MV-4-11 (cell line): ENCODE measurements around the gene MAN1C1.

Experiments used
- DNase-seq: peaks from one replicate; lab custom pipeline; 2025; lab: John Stamatoyannopoulos, UW

Gene MAN1C1

DNA sequence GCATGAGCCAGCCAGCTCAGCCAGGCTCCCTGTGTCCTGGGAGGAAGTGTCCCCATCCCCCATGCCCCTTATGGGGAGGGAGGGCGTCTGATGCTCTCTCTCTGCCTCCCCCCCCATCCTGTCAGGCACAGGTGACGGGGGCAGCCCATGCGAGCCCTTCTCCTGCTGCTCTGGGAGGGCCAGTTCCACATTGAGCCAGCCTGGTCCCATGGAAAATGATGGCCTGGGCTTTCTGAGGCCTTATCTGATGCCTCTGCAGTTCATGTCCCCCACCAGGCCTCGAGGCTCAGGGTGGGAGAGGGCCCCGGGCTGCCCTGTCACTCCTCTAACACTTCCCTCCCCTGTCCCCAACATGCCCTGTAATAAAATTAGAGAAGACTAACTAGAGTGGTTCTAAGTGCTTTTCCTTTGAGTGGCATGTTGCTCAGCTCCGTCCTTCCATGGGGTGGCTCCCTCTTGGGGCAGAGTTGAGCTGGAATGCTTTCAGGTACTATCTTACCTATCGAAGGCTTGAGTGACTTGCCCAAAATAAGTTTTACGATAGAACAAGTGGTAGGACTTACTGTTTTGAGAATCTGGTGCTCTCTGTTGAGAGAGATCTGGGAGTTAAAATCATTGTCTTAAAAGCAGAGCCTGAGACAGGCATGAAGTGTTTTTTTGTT, 201.4 kb downstream of the MAN1C1 start:
- no peak for DNase-seq

- DNase-seq = no peak
Observed at GRCh38 chr1:25818569-25818968, 202.0 kb downstream of the MAN1C1 start.

DNA sequence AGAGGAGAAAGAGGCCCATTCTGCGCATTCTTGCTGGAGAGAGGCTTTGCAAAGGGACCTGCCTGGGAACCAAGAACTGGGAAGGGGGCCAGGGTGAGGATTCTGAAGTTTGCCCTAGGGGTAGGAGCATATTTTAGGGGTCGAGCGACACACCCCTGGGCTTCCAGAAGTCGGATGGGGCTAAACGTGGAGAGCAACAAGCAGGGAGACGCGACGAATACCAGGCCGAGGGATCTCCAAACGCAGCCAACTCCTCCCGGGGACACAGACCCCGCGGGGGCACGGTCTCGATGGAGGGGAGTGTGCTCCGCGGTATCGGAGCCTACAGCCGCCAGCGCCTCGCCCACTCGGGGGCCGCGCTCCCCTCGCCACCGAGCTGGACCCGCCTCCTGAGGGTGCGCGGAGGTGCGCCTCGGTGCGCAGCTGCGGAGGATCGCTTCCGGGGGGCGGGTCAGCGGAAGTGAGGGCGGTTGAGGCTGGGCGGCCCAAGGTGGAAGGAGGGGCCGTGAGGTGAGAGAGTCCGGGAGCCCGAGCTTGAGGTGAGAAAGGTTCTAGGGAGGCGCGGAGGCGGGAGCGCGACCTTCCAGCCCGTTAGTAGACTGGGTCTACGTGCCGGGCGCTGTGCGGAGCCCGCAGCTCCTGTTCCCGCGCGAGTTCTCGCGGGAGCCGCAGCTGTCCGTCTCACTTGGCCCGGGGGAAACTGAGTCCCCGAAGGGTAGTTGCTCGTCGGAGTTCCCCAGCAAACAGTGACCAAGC, 203.1 kb downstream of the MAN1C1 start, which contains the start of gene MTFR1L:
MTFR1L (plus strand) TSS at position 464 of the 756 bp plus-strand sequence. CDS start 3,151 bp downstream, outside the sequence.
- DNase-seq = peak; percentile 57

- peak; percentile 66 for DNase-seq
Observed at GRCh38 chr1:25820247-25821111, 203.9 kb downstream of the MAN1C1 start.

DNA sequence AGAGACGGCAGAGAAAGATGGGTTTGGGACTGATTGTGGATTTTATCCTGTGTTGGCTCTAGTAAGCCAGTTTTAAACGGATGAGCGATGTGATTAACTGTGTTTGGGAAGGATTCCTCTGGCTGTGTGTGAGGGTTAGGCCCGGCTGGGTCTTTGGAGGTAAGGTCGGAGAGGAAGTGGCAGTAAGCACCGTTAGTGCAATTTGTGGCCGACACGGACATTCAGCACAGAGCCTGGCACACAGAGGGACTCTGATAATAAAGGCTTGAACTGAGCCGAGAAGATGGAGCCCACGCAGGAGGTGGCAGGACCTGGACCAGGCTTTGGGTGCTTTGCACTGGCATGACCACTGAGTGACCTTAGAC, 204.5 kb downstream of the MAN1C1 start:
- no peak for DNase-seq

DNA sequence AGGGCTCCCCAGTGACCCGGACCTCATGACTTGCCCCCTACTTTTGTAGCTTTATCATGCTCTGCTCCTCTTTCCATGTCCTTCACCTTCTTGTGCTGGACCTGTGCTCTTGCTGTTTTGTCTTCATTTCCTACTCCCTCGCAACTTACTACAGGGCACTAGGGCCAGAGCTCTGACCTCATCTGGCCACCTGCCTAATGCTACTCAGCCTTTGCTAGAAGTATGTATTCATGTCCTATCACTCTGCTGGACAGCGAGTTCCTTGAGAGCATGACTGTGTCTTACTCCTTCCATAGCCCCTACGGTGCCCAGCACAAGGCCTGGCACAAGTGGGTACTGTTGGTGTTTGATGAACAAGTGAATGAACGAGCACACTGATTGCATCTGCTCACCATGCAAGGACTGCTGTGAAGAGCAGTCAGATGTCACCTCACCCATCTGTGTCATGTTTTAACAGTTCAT, 205.1 kb downstream of the MAN1C1 start:
- no peak for DNase-seq

DNA sequence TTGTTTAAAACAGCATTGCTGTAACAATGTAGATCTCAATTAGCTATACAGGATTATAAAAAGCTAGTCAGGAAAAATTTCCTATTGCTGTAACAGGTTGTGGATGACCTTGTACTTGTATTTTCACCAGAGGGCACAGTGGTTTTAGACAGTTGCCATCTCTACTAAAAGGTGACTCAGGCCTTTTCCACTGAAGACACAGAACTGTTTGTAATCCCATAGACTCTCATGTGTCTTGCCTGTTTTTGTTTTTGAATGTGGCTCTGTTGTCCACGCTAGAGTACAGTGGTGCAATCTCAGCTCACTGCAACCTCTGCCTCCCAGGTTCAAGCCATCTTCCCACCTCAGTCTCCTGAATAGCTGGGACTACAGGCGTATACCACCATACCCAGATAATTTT, 209.0 kb downstream of the MAN1C1 start:
- no peak for DNase-seq

DNA sequence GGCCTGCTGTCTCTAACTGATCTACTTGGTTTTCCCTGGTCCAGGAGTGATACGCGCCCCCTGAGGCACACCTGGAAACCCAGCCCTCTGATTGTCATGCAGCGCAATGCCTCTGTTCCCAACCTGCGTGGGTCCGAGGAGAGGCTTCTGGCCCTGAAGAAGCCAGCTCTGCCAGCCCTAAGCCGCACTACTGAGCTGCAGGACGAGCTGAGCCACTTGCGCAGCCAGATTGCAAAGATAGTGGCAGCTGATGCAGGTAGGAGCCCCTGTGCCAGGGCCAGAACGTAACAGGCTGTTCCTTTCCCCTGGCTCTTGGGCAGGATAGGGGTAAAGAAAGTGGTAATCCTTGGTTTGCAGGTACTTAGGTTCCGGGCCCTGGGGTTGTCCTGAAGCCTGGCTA, 210.0 kb downstream of the MAN1C1 start:
- DNase-seq = no peak

GRCh38 chr1:25828491-25828890, 211.9 kb downstream of the MAN1C1 start:
- DNase-seq = no peak

- DNase-seq = no peak
Observed at GRCh38 chr1:25829046-25829445, 212.5 kb downstream of the MAN1C1 start.

- DNase-seq = no peak
Observed at GRCh38 chr1:25831569-25832196, 215.1 kb downstream of the MAN1C1 start.

DNA sequence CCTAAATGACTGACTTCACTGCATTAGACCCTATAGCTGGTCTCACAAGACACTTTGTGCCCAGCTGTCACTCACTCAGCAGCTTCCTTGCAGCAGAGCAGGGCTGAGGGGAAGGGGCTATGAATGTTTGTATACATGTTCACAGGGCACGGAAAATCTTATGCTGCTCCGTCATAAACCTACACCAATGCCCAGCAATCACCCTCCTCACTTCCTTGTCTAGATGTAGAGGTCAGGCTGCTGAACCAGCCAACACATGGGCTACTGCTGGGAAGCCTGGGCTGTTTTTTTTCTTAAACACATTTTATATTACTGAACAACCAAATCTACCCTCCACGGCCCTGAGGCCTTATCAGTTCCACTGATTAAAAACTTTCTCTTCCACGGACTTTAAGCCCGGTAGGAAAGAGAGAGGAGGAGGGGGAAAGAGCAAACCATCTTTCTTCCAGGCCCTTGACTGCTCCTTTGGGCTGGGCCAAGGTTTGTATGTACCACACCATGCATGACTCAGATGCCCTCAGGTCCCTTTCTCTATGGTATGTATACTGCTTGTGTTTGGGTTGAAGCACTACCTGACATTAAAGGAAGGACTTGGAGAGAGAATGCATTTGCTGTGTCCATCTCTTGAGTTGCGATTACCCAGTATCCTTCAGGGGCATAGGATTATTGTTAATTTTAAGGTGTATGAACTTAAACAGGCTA, 215.9 kb downstream of the MAN1C1 start:
- no peak for DNase-seq

GRCh38 chr1:25833158-25833557, 216.6 kb downstream of the MAN1C1 start:
- no peak for DNase-seq
